HG02763 (cell line): Measurements from ENCODE around the gene FAM43B.

Experiments used
- ATAC-seq: cut with Tn5 transposase; IDR thresholded peaks from one replicate; pipeline ENCODE4 v1.9.1; 2021; ENCODE audit warnings: mild to moderate bottlenecking, moderate library complexity; ENCODE audit not compliant: unreplicated experiment

FAM43B gene

DNA sequence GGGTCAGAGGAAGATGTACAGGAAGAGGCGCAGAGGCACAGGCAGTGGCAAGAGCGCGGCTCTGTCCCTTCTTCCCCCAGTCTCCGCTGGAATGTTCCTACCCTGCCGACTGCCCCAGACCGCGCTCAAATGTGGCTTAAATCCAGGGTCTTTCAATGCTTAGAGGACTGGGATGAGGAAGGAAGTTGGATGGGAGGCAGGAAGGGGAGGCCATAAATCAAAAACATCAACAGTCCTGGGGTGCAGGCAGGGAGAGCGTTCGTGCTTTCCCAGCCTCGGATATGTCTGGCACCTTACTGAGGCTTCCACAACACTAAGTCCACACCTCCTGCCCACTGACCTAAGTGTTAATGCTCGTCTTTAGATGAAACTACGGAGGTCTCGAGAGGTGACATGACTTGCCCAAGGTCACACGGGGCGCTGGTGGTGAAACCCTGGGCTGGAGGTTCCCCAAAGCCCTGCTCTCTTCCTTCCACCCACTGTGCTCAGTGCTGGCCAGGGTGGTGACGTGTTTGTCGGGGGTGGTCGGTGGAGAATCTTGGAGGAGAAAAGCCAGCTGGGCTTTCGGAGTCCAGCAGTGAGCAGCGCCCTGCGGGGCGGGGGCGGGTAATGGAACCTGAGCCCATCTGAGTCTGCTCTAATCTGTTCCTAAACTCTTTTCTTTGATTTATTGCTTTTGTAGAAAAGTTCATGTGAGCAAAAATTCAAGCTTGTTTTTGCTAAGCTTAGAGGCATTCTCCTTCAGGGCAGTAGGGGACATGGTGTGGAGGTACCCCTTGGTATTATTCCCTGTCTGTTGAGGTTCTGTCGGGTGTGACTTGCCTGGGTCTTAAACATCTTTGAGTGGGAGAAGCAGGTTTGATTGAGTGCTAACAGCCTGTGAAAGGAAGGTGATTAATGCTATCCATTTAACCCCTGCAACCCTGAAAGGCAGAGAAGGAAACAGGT is 37.2 kb downstream of the FAM43B start:
- ATAC-seq, result no peak

DNA sequence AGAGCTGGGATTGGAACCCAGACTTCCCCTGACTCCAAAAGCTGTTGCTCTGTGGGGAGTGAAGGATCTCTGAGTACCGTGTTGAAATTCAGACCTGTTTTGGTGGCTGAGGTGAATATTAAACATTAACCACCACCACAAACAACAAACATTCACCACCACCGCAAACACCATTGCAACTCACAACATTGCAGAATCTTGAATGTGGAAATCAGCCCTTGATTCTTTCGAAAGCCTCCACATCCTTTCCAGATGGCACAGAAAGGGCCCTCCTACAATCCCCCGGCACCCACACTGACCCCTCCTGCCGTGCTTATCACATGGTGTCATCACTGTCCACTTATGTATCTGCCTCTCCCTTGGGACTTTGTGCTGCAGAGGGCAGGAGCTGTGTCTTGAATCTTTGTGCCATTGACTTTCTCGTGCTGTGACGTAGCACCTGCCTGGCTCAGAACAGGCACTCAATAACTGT is 38.0 kb downstream of the FAM43B start:
- no peak for ATAC-seq

- ATAC-seq, result no peak
These were observed 41.4 kb downstream of the FAM43B start for GRCh38 chr1:20593756-20594155.

DNA sequence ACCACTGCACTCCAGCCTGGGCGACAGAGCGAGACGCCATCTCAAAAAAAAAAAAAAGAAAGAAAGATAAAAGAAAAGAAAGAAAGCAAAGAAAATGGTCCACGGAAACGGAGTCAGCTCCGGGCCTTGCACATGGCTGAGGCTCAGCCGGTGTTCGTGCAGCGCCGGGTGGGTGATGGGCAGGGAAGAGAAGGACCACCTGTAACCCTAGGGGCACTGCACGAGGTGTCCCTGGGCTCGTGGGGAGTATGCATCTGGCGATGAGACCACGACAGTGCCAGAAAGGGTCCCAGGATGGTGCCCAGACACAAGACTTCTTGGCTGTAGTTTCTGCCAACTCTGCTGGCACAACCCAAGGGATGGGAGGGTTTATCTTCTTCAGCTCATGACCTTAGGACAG is 42.4 kb downstream of the FAM43B start:
- ATAC-seq, result no peak

DNA sequence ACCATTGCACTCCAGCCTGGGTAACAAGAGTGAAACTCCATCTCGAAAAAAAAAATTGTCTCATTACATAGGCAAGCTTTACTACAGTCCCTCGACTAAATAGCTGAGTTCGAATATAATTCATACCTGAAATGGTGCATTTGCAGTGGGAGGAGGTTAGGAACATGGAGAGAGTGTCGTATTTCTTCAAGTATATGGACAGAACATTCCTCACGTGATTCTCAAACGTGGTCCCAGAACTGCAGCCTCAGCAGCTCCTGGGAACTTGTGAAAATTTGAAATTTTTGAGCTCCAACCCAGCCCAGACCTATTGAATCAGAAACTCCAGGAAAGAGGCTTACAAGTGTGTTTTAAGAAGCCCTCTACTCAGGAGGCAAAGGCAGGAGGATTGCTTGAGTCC is 43.7 kb downstream of the FAM43B start:
- ATAC-seq, result no peak

GRCh38 chr1:20597650-20598049 is 45.3 kb downstream of the FAM43B start:
- ATAC-seq, result no peak

GRCh38 chr1:20600156-20600555 is 47.8 kb downstream of the FAM43B start:
- ATAC-seq, result no peak

DNA sequence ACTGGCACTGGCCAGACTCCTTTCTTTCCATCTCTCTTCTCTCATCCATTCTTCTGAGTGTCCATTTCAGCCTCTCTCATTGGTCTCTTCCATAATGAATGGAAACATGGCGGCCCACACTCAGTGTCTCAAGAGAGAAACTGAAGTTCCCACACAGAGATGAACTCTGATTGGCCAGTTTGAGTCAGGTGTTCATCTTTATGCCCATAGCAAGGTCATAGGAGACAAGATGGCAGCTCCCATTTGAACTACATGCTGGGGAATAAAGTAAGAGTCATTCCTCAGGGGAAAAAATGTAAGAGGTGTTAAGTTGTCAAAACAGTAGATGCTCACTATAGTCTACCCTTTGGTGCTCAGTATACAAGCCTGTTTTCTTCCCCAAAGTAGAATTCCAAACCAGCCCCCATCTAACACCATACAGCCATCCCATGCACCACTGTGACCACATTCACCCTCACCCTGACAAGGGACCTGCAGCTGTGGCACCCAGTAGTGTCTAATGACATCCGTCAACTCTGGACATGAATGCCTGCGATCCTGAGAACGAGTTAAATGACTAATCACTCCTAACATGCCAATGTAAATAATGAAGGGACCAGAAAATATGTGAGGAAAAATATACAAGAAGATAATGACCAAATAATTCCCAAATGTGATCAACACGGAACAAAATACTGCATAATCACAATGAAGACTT is 48.9 kb downstream of the FAM43B start:
- ATAC-seq, result no peak

- no peak for ATAC-seq
These were observed 50.6 kb downstream of the FAM43B start for GRCh38 chr1:20602851-20603450.

GRCh38 chr1:20603504-20604464 is 51.4 kb downstream of the FAM43B start:
- no peak for ATAC-seq
